A673 (cell line): ENCODE results near the gene IGFL2. TPM values are rescaled to one million over a fixed set of nuclear protein-coding genes. Genes with fewer than 3 reads are reported as not detected.
"Not testable (repeated sequence)": the region's sequence is repeated elsewhere in the genome, so short reads cannot be mapped to it uniquely, and the experiment has no call there.

Experiments used
- BruUV-seq: library from RNA; stranded (reverse); fragments of 400-500 nt; replicated peaks from 2 replicates; lab custom pipeline; 2021; lab: Mats Ljungman, UMichigan
- CTCF ChIA-PET: fragments of 300-600 bp; sonication (Branson Sonifier 250); formaldehyde crosslinking; loops from one replicate; lab custom pipeline; 2022; ENCODE audit warnings: antibody characterized with exemption; lab: Charles Lee
- POLR2A ChIA-PET: fragments of 300-600 bp; sonication (Branson Sonifier 250); formaldehyde crosslinking; loops from one replicate; lab custom pipeline; 2022; ENCODE audit warnings: antibody characterized with exemption; ENCODE audit not compliant: low non-redundant PET; lab: Charles Lee
- DNase-seq: peaks from one replicate; pipeline ENCODE4 v3.0.0-alpha.2; 2015; ENCODE audit warnings: low spot score
- H3K27ac ChIP-seq: fragments of 200-600 bp; sonication (generic); 2 replicates; pipeline ENCODE4 v1.5.1; 2016; ENCODE audit warnings: mixed run types, low read depth, mild to moderate bottlenecking, mixed read lengths, antibody characterized with exemption, low read length; ENCODE audit not compliant: poor library complexity, severe bottlenecking
- H3K27me3 ChIP-seq: fragments of 200-600 bp; sonication (generic); replicated peaks from 2 replicates; pipeline ENCODE4 v1.6.1; 2017; ENCODE audit warnings: mixed run types, low read depth, mild to moderate bottlenecking, mixed read lengths, antibody characterized with exemption, low read length; ENCODE audit not compliant: insufficient read depth, poor library complexity
- H3K36me3 ChIP-seq: fragments of 200-600 bp; sonication (generic); 2 replicates; pipeline ENCODE4 v1.6.1; 2016; ENCODE audit warnings: mixed run types, mild to moderate bottlenecking, mixed read lengths, antibody characterized with exemption, low read length; ENCODE audit not compliant: insufficient read depth, poor library complexity, severe bottlenecking
- H3K4me1 ChIP-seq: fragments of 200-600 bp; sonication (generic); 2 replicates; pipeline ENCODE4 v1.6.1; 2017; ENCODE audit warnings: mixed run types, mild to moderate bottlenecking, mixed read lengths, antibody characterized with exemption, low read length; ENCODE audit not compliant: insufficient read depth, poor library complexity, severe bottlenecking
- H3K4me3 ChIP-seq: fragments of 200-600 bp; sonication (generic); 2 replicates; pipeline ENCODE4 v1.5.1; 2016; ENCODE audit warnings: low read depth, mixed run types, mild to moderate bottlenecking, mixed read lengths, low read length; ENCODE audit not compliant: poor library complexity, severe bottlenecking
- H3K9me3 ChIP-seq: fragments of 200-600 bp; sonication (generic); 2 replicates; pipeline ENCODE4 v1.6.1; 2016; ENCODE audit warnings: mixed run types, low read depth, mild to moderate bottlenecking, mixed read lengths, antibody characterized with exemption, low read length; ENCODE audit not compliant: poor library complexity, severe bottlenecking
- CTCF ChIP-seq: fragments of 300-800, 200-600 bp; sonication (generic); conservative IDR thresholded peaks from 2 replicates; pipeline ENCODE4 v1.5.1; 2017; ENCODE audit warnings: low read depth, mild to moderate bottlenecking, antibody characterized with exemption, low read length, moderate library complexity, mixed read lengths
- EZH2 ChIP-seq: fragments of 200-600 bp; sonication (generic); IDR thresholded peaks from 2 replicates; pipeline ENCODE4 v1.6.1; 2017; ENCODE audit warnings: borderline replicate concordance, low read depth, mild to moderate bottlenecking, mixed read lengths, antibody characterized with exemption, low read length; ENCODE audit not compliant: poor library complexity, severe bottlenecking
- intact Hi-C: fragments of 100-400 bp; cut with micrococcal nuclease; formaldehyde crosslinking; loops from one replicate; pipeline ENCODE4 v1.10.0; 2022; ENCODE audit not compliant: unreplicated experiment
- total RNA-seq: library from RNA; stranded (reverse); gene quantifications from 2 replicates; pipeline ENCODE4 v1.2.3, GENCODE V29; 2021

The IGFL2 gene
- total RNA-seq, 1 experiment from 2014 or later = 0.45 TPM

GRCh38 chr19:46191356-46191755 lies 43.3 kb downstream of the IGFL2 start:
- BruUV-seq = no TSS peak
- ChIA-PET POLR2A (no interaction called here), CTCF (interaction anchor here (0.5 kb wide), 1 partner anchor 215 kb away, joined by 6 read pairs; no protein-coding TSS in a partner anchor)
- Histone ChIP-seq H3K4me1 (no peaks in the 10 kb centered on the region), H3K36me3 (no peaks in the 10 kb centered on the region), H3K4me3 (no peak overlapping the region), H3K27ac (no peak overlapping the region), H3K27me3 (no peaks in the 10 kb centered on the region), H3K9me3 (no peaks in the 10 kb centered on the region)
- TF ChIP-seq CTCF (no peak), EZH2 (no peak)
- intact Hi-C loops = loop anchor here (5.0 kb wide), 1 partner anchor 71 kb away; no protein-coding TSS in a partner anchor
- DNase-seq = no peak

- CTCF ChIA-PET = interaction anchor here (0.5 kb wide), 1 partner anchor 214 kb away, joined by 6 read pairs; no protein-coding TSS in a partner anchor
- intact Hi-C loops = loop anchor here (5.0 kb wide), 1 partner anchor 70 kb away; no protein-coding TSS in a partner anchor
- no TSS peak for BruUV-seq
- DNase-seq = no peak
- no peak overlapping the region for H3K4me3 ChIP-seq
- no peaks in the 10 kb centered on the region for H3K27me3 ChIP-seq
- no peaks in the 10 kb centered on the region for H3K4me1 ChIP-seq
- no peak overlapping the region for H3K27ac ChIP-seq
- H3K9me3 ChIP-seq = no peaks in the 10 kb centered on the region
- TF ChIP-seq EZH2 (no peak), CTCF (no peak)
- POLR2A ChIA-PET = no interaction called here
- no peaks in the 10 kb centered on the region for H3K36me3 ChIP-seq
Measured at GRCh38 chr19:46191972-46192371, 43.9 kb downstream of the IGFL2 start.

- H3K4me3 ChIP-seq, H3K27me3 ChIP-seq, CTCF ChIA-PET, POLR2A ChIA-PET, H3K4me1 ChIP-seq, H3K27ac ChIP-seq, BruUV-seq, H3K9me3 ChIP-seq, DNase-seq, H3K36me3 ChIP-seq: not testable (repeated sequence)
- intact Hi-C loops = loop anchor here (5.0 kb wide), 1 partner anchor 70 kb away; no protein-coding TSS in a partner anchor
Measured at GRCh38 chr19:46192626-46192991, 44.6 kb downstream of the IGFL2 start.

- TF ChIP-seq EZH2 (no peak), CTCF (no peak)
- no peaks in the 10 kb centered on the region for H3K9me3 ChIP-seq
- CTCF ChIA-PET = no interaction called here
- POLR2A ChIA-PET = no interaction called here
- no peaks in the 10 kb centered on the region for H3K27me3 ChIP-seq
- intact Hi-C loops = loop anchor here (5.0 kb wide), 1 partner anchor 69 kb away; no protein-coding TSS in a partner anchor
- H3K4me3 ChIP-seq = no peak overlapping the region
- BruUV-seq = no TSS peak
- no peaks in the 10 kb centered on the region for H3K36me3 ChIP-seq
- DNase-seq = peak; percentile 68
- no peaks in the 10 kb centered on the region for H3K4me1 ChIP-seq
- H3K27ac ChIP-seq = no peak overlapping the region
Measured at GRCh38 chr19:46192992-46193650, 45.1 kb downstream of the IGFL2 start.
